ENCODE data around the gene OPALIN.

- TF ChIP-seq CTCF (IDR thresholded peaks at IDR 0.05 in 8 of 11, conservative IDR thresholded peaks at IDR 0.05 in 3 of 11) (no peak), POLR2AphosphoS5 (IDR thresholded peaks at IDR 0.05) (no peak)
Observed at GRCh38 chr10:96322275-96322674, 36.5 kb downstream of the OPALIN start.

All from spleen (tissue), 7 donors.